DOHH2 (cell line): ENCODE results near the gene ARID5B.
A peak's percentile ranks its signal among the peaks of the same experiment; 100 is the strongest.

Experiments used
- H3F3A ChIP-seq: fragments of 200-600 bp; sonication (generic), shearing (Covaris generic); 2 replicates; pipeline ENCODE4 v1.6.0; 2016; ENCODE audit warnings: antibody characterized with exemption, mild to moderate bottlenecking; ENCODE audit not compliant: control insufficient read depth, insufficient read depth
- H3K27ac ChIP-seq: fragments of 200-600 bp; sonication (generic); 2 replicates; pipeline ENCODE4 v1.5.1; 2014; ENCODE audit warnings: low read depth, mild to moderate bottlenecking, low read length, moderate library complexity
- H3K27me3 ChIP-seq: fragments of 200-600 bp; sonication (generic); 2 replicates; pipeline ENCODE4 v1.6.1; 2014; ENCODE audit warnings: mild to moderate bottlenecking, low read length, mixed read lengths; ENCODE audit not compliant: control insufficient read depth
- H3K36me3 ChIP-seq: fragments of 200-600 bp; sonication (generic); 2 replicates; pipeline ENCODE4 v1.6.1; 2014; ENCODE audit warnings: mild to moderate bottlenecking, low read length, moderate library complexity, mixed read lengths; ENCODE audit not compliant: control insufficient read depth
- H3K4me1 ChIP-seq: fragments of 200-600 bp; sonication (generic); 2 replicates; pipeline ENCODE4 v1.6.1; 2014; ENCODE audit warnings: mild to moderate bottlenecking, low read length, mixed read lengths; ENCODE audit not compliant: control insufficient read depth
- H3K4me2 ChIP-seq: fragments of 200-600 bp; sonication (generic); 2 replicates; pipeline ENCODE4 v1.6.0; 2014; ENCODE audit warnings: mild to moderate bottlenecking, low read length, moderate library complexity
- H3K4me3 ChIP-seq: fragments of 200-600 bp; sonication (generic); 2 replicates; pipeline ENCODE4 v1.5.1; 2014; ENCODE audit warnings: mild to moderate bottlenecking, low read length, mixed read lengths
- H3K79me2 ChIP-seq: fragments of 200-600 bp; sonication (generic); 2 replicates; pipeline ENCODE4 v1.6.1; 2014; ENCODE audit warnings: mild to moderate bottlenecking, low read length, mixed read lengths; ENCODE audit not compliant: control insufficient read depth
- H3K9me2 ChIP-seq: fragments of 200-600 bp; sonication (generic); replicated peaks from 2 replicates; pipeline ENCODE4 v1.6.1; 2014; ENCODE audit warnings: mild to moderate bottlenecking, low read length, mixed read lengths; ENCODE audit not compliant: control insufficient read depth
- H3K9me3 ChIP-seq: fragments of 200-600 bp; sonication (generic); 2 replicates; pipeline ENCODE4 v1.6.1; 2014; ENCODE audit warnings: antibody characterized with exemption, low read length, mixed read lengths; ENCODE audit not compliant: control insufficient read depth, insufficient read depth
- H4K20me1 ChIP-seq: fragments of 200-600 bp; sonication (generic); 2 replicates; pipeline ENCODE4 v1.6.0; 2014; ENCODE audit warnings: low read depth, mild to moderate bottlenecking, antibody characterized with exemption, low read length, moderate library complexity; ENCODE audit not compliant: control insufficient read depth, insufficient read depth
- CTCF ChIP-seq: fragments of 200-600 bp; sonication (generic); IDR thresholded peaks from one replicate; pipeline ENCODE4 v1.5.1; 2014; ENCODE audit warnings: antibody characterized with exemption, mild to moderate bottlenecking, low read depth, low read length; ENCODE audit not compliant: poor library complexity, severe bottlenecking
- EZH2phosphoT487 ChIP-seq: fragments of 200-600 bp; sonication (generic); IDR thresholded peaks from 2 replicates; pipeline ENCODE4 v1.6.1; 2017; ENCODE audit warnings: borderline replicate concordance, mild to moderate bottlenecking, antibody characterized with exemption, low read length, moderate library complexity, mixed read lengths

The ARID5B gene

GRCh38 chr10:61943674-61944378, 42.3 kb downstream of the ARID5B start:
- Histone ChIP-seq H3K4me1 (peaks cover 72% of the 10 kb centered on the region), H3F3A (peaks cover 44% of the 10 kb centered on the region), H3K9me2 (no peaks in the 10 kb centered on the region), H3K36me3 (peaks cover 69% of the 10 kb centered on the region), H3K27me3 (no peaks in the 10 kb centered on the region), H3K9me3 (no peaks in the 10 kb centered on the region), H3K27ac (peak overlapping the region; percentile 89), H3K4me3 (peak overlapping the region; percentile 44), H3K4me2 (peak overlapping the region; percentile 60), H4K20me1 (no peaks in the 10 kb centered on the region), H3K79me2 (peaks cover 53% of the 10 kb centered on the region)
- TF ChIP-seq CTCF, result peak; percentile 48
- no peak for TF ChIP-seq EZH2phosphoT487

- Histone ChIP-seq H3K9me3 (no peaks in the 10 kb centered on the region), H3K4me2 (peak overlapping the region; percentile 60), H3K4me1 (peaks cover 65% of the 10 kb centered on the region), H3K27ac (peak overlapping the region; percentile 89), H3K36me3 (peaks cover 71% of the 10 kb centered on the region), H3K9me2 (no peaks in the 10 kb centered on the region), H3F3A (peaks cover 39% of the 10 kb centered on the region), H3K4me3 (peak overlapping the region; percentile 44), H3K27me3 (no peaks in the 10 kb centered on the region), H3K79me2 (peaks cover 46% of the 10 kb centered on the region), H4K20me1 (no peaks in the 10 kb centered on the region)
- TF ChIP-seq EZH2phosphoT487 (no peak), CTCF (no peak)
Observed at GRCh38 chr10:61944410-61945147, 43.1 kb downstream of the ARID5B start.

GRCh38 chr10:61949687-61950086, 48.2 kb downstream of the ARID5B start:
- H3K4me2 ChIP-seq, result no peak overlapping the region
- peaks cover 3% of the 10 kb centered on the region for H3F3A ChIP-seq
- H3K9me2 ChIP-seq, result no peaks in the 10 kb centered on the region
- H3K9me3 ChIP-seq, result no peaks in the 10 kb centered on the region
- TF ChIP-seq EZH2phosphoT487 (no peak), CTCF (no peak)
- H4K20me1 ChIP-seq, result no peaks in the 10 kb centered on the region
- peaks cover 64% of the 10 kb centered on the region for H3K36me3 ChIP-seq
- peaks cover 36% of the 10 kb centered on the region for H3K79me2 ChIP-seq
- H3K27me3 ChIP-seq, result no peaks in the 10 kb centered on the region
- H3K27ac ChIP-seq, result no peak overlapping the region
- peaks cover 63% of the 10 kb centered on the region for H3K4me1 ChIP-seq
- H3K4me3 ChIP-seq, result no peak overlapping the region
